ENCODE results near the gene RPS6KA4.

The RPS6KA4 gene

DNA sequence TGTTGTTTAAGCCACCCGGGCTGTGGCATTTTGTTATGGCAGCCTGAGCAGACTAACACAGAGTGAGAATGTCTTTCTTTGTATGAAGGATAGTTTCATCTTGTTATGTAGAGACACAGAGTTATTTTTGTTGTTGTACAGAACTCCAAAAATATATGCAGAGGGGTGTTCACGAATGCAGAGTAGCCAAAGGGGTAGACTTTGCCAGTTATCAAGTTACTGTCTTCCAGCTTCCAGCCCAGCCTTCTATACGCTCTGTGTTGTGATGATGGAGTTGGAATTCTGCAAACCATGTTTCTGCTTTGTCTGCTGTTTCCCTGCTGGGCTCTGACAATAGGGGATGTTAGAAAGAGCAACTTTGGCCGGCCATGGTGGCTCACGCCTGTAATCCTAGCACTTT lies 44.1 kb downstream of the RPS6KA4 start:
- Histone ChIP-seq H4K20me1 (ENCODE audit: insufficient read depth) (no peaks in the 10 kb centered on the region), H3K36me3 (ENCODE audit: insufficient read depth) (no peaks in the 10 kb centered on the region), H3K4me3 (IDR thresholded peaks at IDR 0.05; ENCODE audit: insufficient read depth, low read depth, low read length) (no peak overlapping the region), H3K27me3 (ENCODE audit: insufficient read depth, low read depth) (peaks cover 70% of the 10 kb centered on the region), H3K9ac (no peak overlapping the region), H3K79me2 (ENCODE audit: insufficient read depth, low read depth) (no peaks in the 10 kb centered on the region), H3K4me2 (no peak overlapping the region), H3K27ac (no peak overlapping the region), H3K4me1 (ENCODE audit: low read depth, poor library complexity, severe bottlenecking) (no peaks in the 10 kb centered on the region), H2AFZ (ENCODE audit: low read depth) (no peak overlapping the region)
- TF ChIP-seq, protein P1, sequence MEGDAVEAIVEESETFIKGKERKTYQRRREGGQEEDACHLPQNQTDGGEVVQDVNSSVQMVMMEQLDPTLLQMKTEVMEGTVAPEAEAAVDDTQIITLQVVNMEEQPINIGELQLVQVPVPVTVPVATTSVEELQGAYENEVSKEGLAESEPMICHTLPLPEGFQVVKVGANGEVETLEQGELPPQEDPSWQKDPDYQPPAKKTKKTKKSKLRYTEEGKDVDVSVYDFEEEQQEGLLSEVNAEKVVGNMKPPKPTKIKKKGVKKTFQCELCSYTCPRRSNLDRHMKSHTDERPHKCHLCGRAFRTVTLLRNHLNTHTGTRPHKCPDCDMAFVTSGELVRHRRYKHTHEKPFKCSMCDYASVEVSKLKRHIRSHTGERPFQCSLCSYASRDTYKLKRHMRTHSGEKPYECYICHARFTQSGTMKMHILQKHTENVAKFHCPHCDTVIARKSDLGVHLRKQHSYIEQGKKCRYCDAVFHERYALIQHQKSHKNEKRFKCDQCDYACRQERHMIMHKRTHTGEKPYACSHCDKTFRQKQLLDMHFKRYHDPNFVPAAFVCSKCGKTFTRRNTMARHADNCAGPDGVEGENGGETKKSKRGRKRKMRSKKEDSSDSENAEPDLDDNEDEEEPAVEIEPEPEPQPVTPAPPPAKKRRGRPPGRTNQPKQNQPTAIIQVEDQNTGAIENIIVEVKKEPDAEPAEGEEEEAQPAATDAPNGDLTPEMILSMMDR (conservative IDR thresholded peaks at IDR 0.05; ENCODE audit: low read depth, low read length): no peak

- no peaks in the 10 kb centered on the region for H4K20me1 ChIP-seq (ENCODE audit: insufficient read depth)
- peaks cover 85% of the 10 kb centered on the region for H3K27me3 ChIP-seq (ENCODE audit: insufficient read depth, low read depth)
- H3K4me1 ChIP-seq (ENCODE audit: low read depth, poor library complexity, severe bottlenecking): no peaks in the 10 kb centered on the region
- H3K9ac ChIP-seq: no peak overlapping the region
- no peak overlapping the region for H3K4me3 ChIP-seq (IDR thresholded peaks at IDR 0.05; ENCODE audit: insufficient read depth, low read depth, low read length)
- H3K27ac ChIP-seq: no peak overlapping the region
- no peaks in the 10 kb centered on the region for H3K36me3 ChIP-seq (ENCODE audit: insufficient read depth)
- no peaks in the 10 kb centered on the region for H3K79me2 ChIP-seq (ENCODE audit: insufficient read depth, low read depth)
- no peak overlapping the region for H2AFZ ChIP-seq (ENCODE audit: low read depth)
- no peak overlapping the region for H3K4me2 ChIP-seq
- TF ChIP-seq, protein P1 (conservative IDR thresholded peaks at IDR 0.05; ENCODE audit: low read depth, low read length): no peak
Measured at GRCh38 chr11:64406221-64406946, 47.4 kb downstream of the RPS6KA4 start.

GRCh38 chr11:64407221-64407620 lies 48.3 kb downstream of the RPS6KA4 start:
- Histone ChIP-seq H2AFZ (ENCODE audit: low read depth) (no peak overlapping the region), H4K20me1 (ENCODE audit: insufficient read depth) (no peaks in the 10 kb centered on the region), H3K4me3 (IDR thresholded peaks at IDR 0.05; ENCODE audit: insufficient read depth, low read depth, low read length) (no peak overlapping the region), H3K36me3 (ENCODE audit: insufficient read depth) (no peaks in the 10 kb centered on the region), H3K4me2 (no peak overlapping the region), H3K27ac (no peak overlapping the region), H3K27me3 (ENCODE audit: insufficient read depth, low read depth) (peaks cover 85% of the 10 kb centered on the region), H3K9ac (no peak overlapping the region), H3K4me1 (ENCODE audit: low read depth, poor library complexity, severe bottlenecking) (no peaks in the 10 kb centered on the region), H3K79me2 (ENCODE audit: insufficient read depth, low read depth) (no peaks in the 10 kb centered on the region)
- TF ChIP-seq, protein P1 (conservative IDR thresholded peaks at IDR 0.05; ENCODE audit: low read depth, low read length): no peak

GRCh38 chr11:64407630-64408029 lies 48.7 kb downstream of the RPS6KA4 start:
- no peak overlapping the region for H3K4me2 ChIP-seq
- no peak overlapping the region for H3K27ac ChIP-seq
- H3K27me3 ChIP-seq (ENCODE audit: insufficient read depth, low read depth): peaks cover 85% of the 10 kb centered on the region
- H3K4me1 ChIP-seq (ENCODE audit: low read depth, poor library complexity, severe bottlenecking): no peaks in the 10 kb centered on the region
- no peak overlapping the region for H2AFZ ChIP-seq (ENCODE audit: low read depth)
- H4K20me1 ChIP-seq (ENCODE audit: insufficient read depth): no peaks in the 10 kb centered on the region
- no peak overlapping the region for H3K4me3 ChIP-seq (IDR thresholded peaks at IDR 0.05; ENCODE audit: insufficient read depth, low read depth, low read length)
- TF ChIP-seq, protein P1 (conservative IDR thresholded peaks at IDR 0.05; ENCODE audit: low read depth, low read length): no peak
- H3K36me3 ChIP-seq (ENCODE audit: insufficient read depth): no peaks in the 10 kb centered on the region
- H3K9ac ChIP-seq: no peak overlapping the region
- no peaks in the 10 kb centered on the region for H3K79me2 ChIP-seq (ENCODE audit: insufficient read depth, low read depth)
